Measurements from ENCODE around the gene GALP.
"Not testable (repeated sequence)": the region's sequence is repeated elsewhere in the genome, so short reads cannot be mapped to it uniquely, and the experiment has no call there.

GALP gene

GRCh38 chr19:56177564-56178243 lies 1.9 kb downstream of the GALP start:
- no peak for DNase-seq (ENCODE audit: low read depth in 2 of 3, low spot score in 1 of 3)

- DNase-seq (ENCODE audit: low read depth in 2 of 3, low spot score in 1 of 3), result no peak
These were observed 14.0 kb downstream of the GALP start for GRCh38 chr19:56189785-56190184.

- no peak for DNase-seq (ENCODE audit: low read depth in 2 of 3, low spot score in 1 of 3)
These were observed 15.3 kb downstream of the GALP start for GRCh38 chr19:56191115-56191514.

- DNase-seq (ENCODE audit: low read depth in 2 of 3, low spot score in 1 of 3), result no peak
These were observed 15.9 kb downstream of the GALP start for GRCh38 chr19:56191711-56192110.

GRCh38 chr19:56193981-56194640 lies 18.3 kb downstream of the GALP start:
- DNase-seq (ENCODE audit: low read depth in 2 of 3, low spot score in 1 of 3), result no peak

- not testable (repeated sequence) for DNase-seq (ENCODE audit: low read depth in 2 of 3, low spot score in 1 of 3)
These were observed 21.8 kb downstream of the GALP start, which contains the start of gene ZSCAN5B for GRCh38 chr19:56197646-56198045. TSS of gene ZSCAN5B (minus strand) at chr19:56197783. CDS start at chr19:56193052, 4,731 bp downstream.

GRCh38 chr19:56199687-56200086 lies 23.9 kb downstream of the GALP start:
- no peak for DNase-seq (ENCODE audit: low read depth in 2 of 3, low spot score in 1 of 3)

GRCh38 chr19:56201973-56202372 lies 26.2 kb downstream of the GALP start, which contains the start of gene ZSCAN5C:
TSS of gene ZSCAN5C (plus strand) at chr19:56202273. CDS start at chr19:56205914, 3,641 bp downstream.
- no peak for DNase-seq (ENCODE audit: low read depth in 2 of 3, low spot score in 1 of 3)

- not testable (repeated sequence) for DNase-seq (ENCODE audit: low read depth in 2 of 3, low spot score in 1 of 3)
These were observed 31.8 kb downstream of the GALP start for GRCh38 chr19:56207581-56207980.

GRCh38 chr19:56209091-56209490 lies 33.3 kb downstream of the GALP start:
- DNase-seq (ENCODE audit: low read depth in 2 of 3, low spot score in 1 of 3), result no peak

- DNase-seq (ENCODE audit: low read depth in 2 of 3, low spot score in 1 of 3), result not testable (repeated sequence)
These were observed 34.2 kb downstream of the GALP start for GRCh38 chr19:56210036-56210435.

- no peak for DNase-seq (ENCODE audit: low read depth in 2 of 3, low spot score in 1 of 3)
These were observed 35.9 kb downstream of the GALP start for GRCh38 chr19:56211718-56212117.

- no peak for DNase-seq (ENCODE audit: low read depth in 2 of 3, low spot score in 1 of 3)
These were observed 41.5 kb downstream of the GALP start for GRCh38 chr19:56217039-56217949.

GRCh38 chr19:56218961-56219360 lies 43.2 kb downstream of the GALP start:
- no peak for DNase-seq (ENCODE audit: low read depth in 2 of 3, low spot score in 1 of 3)

- not testable (repeated sequence) for DNase-seq (ENCODE audit: low read depth in 2 of 3, low spot score in 1 of 3)
These were observed 45.6 kb downstream of the GALP start for GRCh38 chr19:56221442-56221841.

- DNase-seq (ENCODE audit: low read depth in 2 of 3, low spot score in 1 of 3), result no peak
These were observed 46.0 kb downstream of the GALP start for GRCh38 chr19:56221851-56222250.

- DNase-seq (ENCODE audit: low read depth in 2 of 3, low spot score in 1 of 3), result no peak
These were observed 47.1 kb downstream of the GALP start for GRCh38 chr19:56222901-56223300.

- DNase-seq (ENCODE audit: low read depth in 2 of 3, low spot score in 1 of 3), result no peak
These were observed 47.7 kb downstream of the GALP start for GRCh38 chr19:56223481-56223880.

All from stimulated activated CD4-positive, alpha-beta T cell treated with anti-CD3 and anti-CD28 coated beads, Interleukin-12 subunit alpha, Interleukin-12 subunit beta, amount 100 ng/mL, for 48 hours (primary cell).